Gastroesophageal sphincter (tissue), 4 donors: ENCODE data around the gene ARHGEF9. TPM values are rescaled to one million over a fixed set of nuclear protein-coding genes. Genes with fewer than 3 reads are reported as not detected.
"Not testable (repeated sequence)": the region's sequence is repeated elsewhere in the genome, so short reads cannot be mapped to it uniquely, and the experiment has no call there.

Experiments
- ATAC-seq: fragments of 150-250 bp; one replicate; pipeline ENCODE4 v1.9.1; 2016; ENCODE audit warnings: mild to moderate bottlenecking, moderate library complexity
- H3K27ac ChIP-seq, 4 donors: fragments of 200-600 bp; sonication (generic) in 3 of 4; 1 replicate in 3 of 4; 2 replicates in 1 of 4; pipeline ENCODE4 v1.5.1; 2016 to 2019
- H3K27me3 ChIP-seq: fragments of 200-600 bp; sonication (generic); one replicate; pipeline ENCODE4 v1.5.1; 2019
- H3K36me3 ChIP-seq, 2 donors: fragments of 200-600 bp; sonication (generic); one replicate each; pipeline ENCODE4 v1.5.1; 2019; ENCODE audit warnings: control low read depth in 1 of 2
- H3K4me1 ChIP-seq, 3 donors: fragments of 200-600 bp; sonication (generic); 1 replicate in 2 of 3; 2 replicates in 1 of 3; pipeline ENCODE4 v1.5.1; 2016 to 2019; ENCODE audit warnings: control low read depth in 2 of 3
- H3K4me3 ChIP-seq, 2 donors: fragments of 200-600 bp; sonication (generic); one replicate each; pipeline ENCODE4 v1.5.1; 2019; ENCODE audit warnings: mild to moderate bottlenecking in 1 of 2, moderate library complexity in 1 of 2
- H3K9me3 ChIP-seq, 3 donors: fragments of 200-600 bp; sonication (generic); one replicate each; pipeline ENCODE4 v1.5.1; 2017 to 2019; ENCODE audit warnings: control low read depth in 2 of 3
- CTCF ChIP-seq, 4 experiments: fragments of 200-600 bp in 2 of 4; fragments of 450-650 bp in 2 of 4; sonication (generic) in 1 of 4; IDR thresholded peaks; one replicate each; pipeline ENCODE4 v1.5.1; 2017 to 2019; ENCODE audit warnings: antibody characterized with exemption in 4 of 4, mild to moderate bottlenecking in 2 of 4, moderate library complexity in 2 of 4
- EP300 ChIP-seq: sonication (generic); formaldehyde crosslinking; IDR thresholded peaks from one replicate; pipeline ENCODE4 v1.6.1; 2017; ENCODE audit warnings: antibody characterized with exemption, mild to moderate bottlenecking
- POLR2A ChIP-seq, 2 donors: fragments of 450-650 bp; IDR thresholded peaks; one replicate each; pipeline ENCODE4 v1.6.1; 2017; ENCODE audit warnings: antibody characterized with exemption in 2 of 2, mild to moderate bottlenecking in 2 of 2, moderate library complexity in 1 of 2
- POLR2AphosphoS5 ChIP-seq: sonication (generic); formaldehyde crosslinking; IDR thresholded peaks from one replicate; pipeline ENCODE4 v1.6.1; 2017; ENCODE audit warnings: antibody characterized with exemption
- WGBS, 2 donors: methylation state at CpG; one replicate each; pipeline ENCODE4 v1.1.5; 2018; ENCODE audit warnings: low coverage in 1 of 2; 5-methylcytosine and 5-hydroxymethylcytosine counted together
- small RNA-seq, 4 donors: library from RNA; depleted of rRNA; stranded (forward); fragments of <200 nt; gene quantifications; one replicate each; pipeline ENCODE3, GENCODE V24; 2016
- total RNA-seq, 4 donors: library from RNA; depleted of rRNA; stranded (reverse); fragments of >200 nt; gene quantifications; one replicate each; pipeline ENCODE4 v1.1.0, GENCODE V29; 2016

ARHGEF9 gene
- total RNA-seq, 4 donors from 2014 or later, result 20.0 to 40.3 (median 31.4) TPM

- WGBS, 2 donors, result 65 to 68% methylated on average over 6 to 7 of the region's 7 CpGs
Measured at GRCh38 chrX:63652086-63652765, 132.8 kb downstream of the ARHGEF9 start.

GRCh38 chrX:63645748-63646147, 139.3 kb downstream of the ARHGEF9 start:
- not testable (repeated sequence) for H3K4me3 ChIP-seq, ATAC-seq, H3K9me3 ChIP-seq, H3K27ac ChIP-seq, H3K4me1 ChIP-seq, H3K27me3 ChIP-seq
- WGBS, 2 donors, result 93% methylated on average over 2 of the region's 2 CpGs; no CpG with 5 or more reads in 1 of the 2 donors
- peaks cover 0 to 22% of the 10 kb centered on the region in 2 donors for H3K36me3 ChIP-seq

More at GRCh38 chrX:63652086-63652765, 132.8 kb downstream of the ARHGEF9 start:
- Histone ChIP-seq H3K4me3 (no peak overlapping the region), H3K9me3 (no peaks in the 10 kb centered on the region), H3K27me3 (no peaks in the 10 kb centered on the region), H3K4me1 (peaks cover 0 to 2% (median 0%) of the 10 kb centered on the region in 3 donors), H3K27ac (no peak overlapping the region), H3K36me3 (peaks cover 0 to 27% of the 10 kb centered on the region in 2 donors)
- no peak for ATAC-seq
- no peak for TF ChIP-seq EP300
- TF ChIP-seq CTCF (IDR thresholded peaks at IDR 0.05), result no peak
- TF ChIP-seq POLR2A (IDR thresholded peaks at IDR 0.05), result no peak
- no peak for TF ChIP-seq POLR2AphosphoS5

GRCh38 chrX:63635750-63636149, 149.3 kb downstream of the ARHGEF9 start:
- H3K27ac ChIP-seq, result no peak overlapping the region
- TF ChIP-seq CTCF (IDR thresholded peaks at IDR 0.05) (no peak), POLR2A (IDR thresholded peaks at IDR 0.05) (no peak), EP300 (no peak), POLR2AphosphoS5 (no peak)
- no peaks in the 10 kb centered on the region for H3K4me1 ChIP-seq
- peaks cover 0 to 10% (median 0%) of the 10 kb centered on the region in 3 donors for H3K9me3 ChIP-seq
- ATAC-seq, result no peak
- 84% methylated on average over 3 of the region's 5 CpGs; no CpG with 5 or more reads in 1 of the 2 donors for WGBS, 2 donors
- no peak overlapping the region for H3K4me3 ChIP-seq
- peaks cover 0 to 47% of the 10 kb centered on the region in 2 donors for H3K36me3 ChIP-seq
- no peaks in the 10 kb centered on the region for H3K27me3 ChIP-seq

- TF ChIP-seq POLR2A (IDR thresholded peaks at IDR 0.05) (no peak), EP300 (no peak), CTCF (IDR thresholded peaks at IDR 0.05) (no peak), POLR2AphosphoS5 (no peak)
- no peaks in the 10 kb centered on the region for H3K4me1 ChIP-seq
- no peak overlapping the region for H3K27ac ChIP-seq
- no CpG with 5 or more reads among the region's 9 CpGs for WGBS, 2 donors
- H3K9me3 ChIP-seq, result no peaks in the 10 kb centered on the region
- H3K27me3 ChIP-seq, result no peaks in the 10 kb centered on the region
- ATAC-seq, result no peak
- H3K36me3 ChIP-seq, result no peaks in the 10 kb centered on the region
- no peak overlapping the region for H3K4me3 ChIP-seq
Measured at GRCh38 chrX:63613531-63614028, 171.4 kb downstream of the ARHGEF9 start.

GRCh38 chrX:63585936-63586335, 199.1 kb downstream of the ARHGEF9 start:
- WGBS, 2 donors, result 86% methylated on average over 4 of the region's 5 CpGs; no CpG with 5 or more reads in 1 of the 2 donors
- ATAC-seq, result no peak

More at GRCh38 chrX:63585936-63586335, 199.1 kb downstream of the ARHGEF9 start:
- no peak overlapping the region for H3K27ac ChIP-seq
- H3K36me3 ChIP-seq, result no peaks in the 10 kb centered on the region
- no peaks in the 10 kb centered on the region for H3K27me3 ChIP-seq
- H3K4me3 ChIP-seq, result no peak overlapping the region
- no peak for TF ChIP-seq POLR2A (IDR thresholded peaks at IDR 0.05)
- TF ChIP-seq CTCF (IDR thresholded peaks at IDR 0.05), result no peak
- TF ChIP-seq POLR2AphosphoS5, result no peak
- TF ChIP-seq EP300, result no peak
- H3K4me1 ChIP-seq, result no peaks in the 10 kb centered on the region
- H3K9me3 ChIP-seq, result no peaks in the 10 kb centered on the region

Small RNAs within 50 kb of the gene (small RNA-seq; reads per million reads assigned to genes)
- gene MIR1468, result 9.3 to 21.3 (median 14.1) reads per million in 4 donors
